GM21423 (cell line): ENCODE measurements around the gene AHCYL1.

Experiments
- ATAC-seq: cut with Tn5 transposase; IDR thresholded peaks from one replicate; pipeline ENCODE4 v1.9.1; 2021; ENCODE audit warnings: mild to moderate bottlenecking, moderate library complexity; ENCODE audit not compliant: unreplicated experiment

AHCYL1 gene

DNA sequence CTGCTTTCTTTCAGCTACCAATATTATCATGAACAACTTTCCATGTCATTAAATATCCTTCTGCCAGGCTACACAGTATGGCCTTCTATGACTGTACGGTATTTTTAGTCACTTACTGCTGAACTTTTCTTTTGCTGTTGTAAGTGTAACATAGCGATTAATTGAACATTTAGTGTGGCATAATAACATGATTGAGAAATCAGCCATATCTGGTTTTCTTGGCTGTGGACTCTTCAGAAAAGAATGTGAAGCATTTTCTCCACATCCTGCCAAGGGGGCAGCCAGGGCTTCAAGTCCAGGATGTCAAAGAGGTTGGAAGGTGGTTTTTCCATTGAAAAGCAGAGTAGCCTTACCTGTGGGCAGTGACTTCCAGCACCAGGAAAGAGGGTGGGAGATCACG is 8.8 kb upstream of the AHCYL1 start:
- ATAC-seq: no peak

DNA sequence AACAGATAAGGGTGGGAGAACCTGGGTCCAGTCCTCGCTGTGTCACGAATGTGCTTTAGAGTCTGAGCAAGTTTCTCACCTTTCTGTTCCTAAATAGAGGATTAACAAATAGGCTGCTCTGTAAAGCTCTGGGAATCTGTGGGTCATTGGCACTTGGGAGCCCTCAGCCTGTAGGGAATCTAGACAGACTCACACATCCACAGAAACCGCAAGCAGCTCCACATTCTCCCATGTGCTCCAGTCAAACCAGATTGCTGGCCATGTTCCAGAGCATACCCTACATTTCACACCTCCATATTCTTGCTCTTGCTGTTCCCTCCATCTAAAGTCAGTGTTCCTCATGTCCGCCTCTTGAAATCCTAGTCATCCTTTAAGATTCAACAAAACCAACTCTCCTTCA is 7.8 kb upstream of the AHCYL1 start:
- no peak for ATAC-seq

DNA sequence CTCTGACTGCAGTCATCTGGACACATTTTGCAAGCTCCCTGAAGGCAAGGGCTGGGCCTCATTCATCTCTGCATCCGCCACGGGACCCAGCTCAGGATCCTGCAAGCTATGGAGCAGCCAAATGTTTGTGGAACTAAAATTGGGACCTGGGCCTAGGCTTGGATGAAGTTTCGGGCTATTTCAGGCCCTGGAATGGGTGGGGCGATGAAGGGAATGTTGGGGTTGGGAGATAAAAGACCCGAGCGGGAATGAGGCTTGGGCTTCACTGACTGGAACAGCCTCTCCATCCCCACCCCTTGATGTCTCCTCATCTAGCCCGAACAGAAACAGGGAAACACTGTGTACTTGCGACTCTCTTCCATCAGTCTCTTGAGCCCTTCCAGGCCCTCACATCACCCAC is 7.3 kb upstream of the AHCYL1 start:
- no peak for ATAC-seq

DNA sequence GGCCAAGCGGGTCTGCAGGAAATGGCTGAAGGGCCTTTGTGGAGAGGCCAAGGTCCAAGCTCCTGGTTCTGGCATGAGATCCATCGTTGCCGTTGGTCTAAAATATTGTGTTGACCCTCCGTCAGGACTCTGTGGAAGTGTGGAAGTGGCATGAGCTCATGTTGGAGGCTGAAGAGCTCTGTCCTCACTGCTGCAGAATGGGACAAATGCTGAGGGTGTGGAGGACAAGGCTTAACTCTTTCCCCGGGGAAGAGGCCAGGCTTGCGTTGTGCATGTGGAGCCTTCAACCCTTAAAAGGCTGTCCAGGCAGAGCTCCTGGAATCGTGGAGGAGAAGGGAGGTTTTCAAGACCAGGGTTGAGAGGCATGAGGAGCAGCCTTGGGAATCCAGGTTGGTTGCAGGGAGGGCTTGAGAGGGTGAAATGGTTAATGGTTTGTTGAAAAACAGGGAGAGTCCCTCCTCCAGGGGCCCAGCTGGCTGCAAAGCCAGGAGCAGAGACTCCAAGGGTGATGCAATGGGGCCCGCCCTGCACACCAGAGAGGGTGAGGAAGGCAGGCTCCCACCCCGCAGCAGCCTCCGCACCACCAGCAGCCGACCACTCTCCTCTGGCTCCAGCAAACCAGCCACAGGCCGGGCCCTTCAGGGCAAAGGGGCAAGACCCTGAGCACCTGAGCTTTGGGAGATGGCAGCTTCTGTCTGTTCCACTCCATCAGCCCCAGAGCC is 6.7 kb upstream of the AHCYL1 start:
- no peak for ATAC-seq

DNA sequence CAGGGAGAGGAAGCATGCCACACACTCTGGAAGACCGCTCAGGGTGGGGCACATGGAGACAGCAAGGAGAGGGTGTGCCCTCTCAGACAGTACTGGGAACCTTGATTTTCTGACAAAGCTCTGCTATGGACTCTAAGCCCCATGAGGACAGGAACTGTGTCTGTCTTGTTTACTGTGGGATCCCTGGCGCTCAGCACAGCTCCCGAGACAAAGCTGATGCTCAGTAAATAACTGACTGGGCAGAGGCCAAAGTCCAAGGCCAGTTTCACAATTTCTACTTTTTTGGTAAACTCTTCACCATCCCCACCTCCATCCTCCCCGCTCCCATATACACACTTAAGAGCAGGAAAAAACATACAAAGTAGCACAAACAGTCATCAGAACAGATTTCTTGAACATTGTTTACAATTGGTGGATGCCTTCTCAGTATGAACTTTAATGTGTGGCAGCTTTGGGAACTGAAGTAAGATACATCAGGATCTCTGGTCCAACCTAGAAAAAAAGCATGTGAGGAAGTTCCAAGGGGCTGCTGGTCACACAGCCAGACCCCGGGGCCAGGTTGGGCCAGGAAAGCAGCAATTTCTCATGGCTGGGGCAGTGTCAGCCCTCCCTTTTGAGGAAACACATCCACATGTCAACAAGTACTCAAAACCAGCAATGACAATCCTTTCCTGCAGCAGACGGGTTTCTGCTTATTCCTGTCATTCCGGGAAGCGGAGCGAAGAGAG is 5.6 kb upstream of the AHCYL1 start:
- ATAC-seq: no peak

DNA sequence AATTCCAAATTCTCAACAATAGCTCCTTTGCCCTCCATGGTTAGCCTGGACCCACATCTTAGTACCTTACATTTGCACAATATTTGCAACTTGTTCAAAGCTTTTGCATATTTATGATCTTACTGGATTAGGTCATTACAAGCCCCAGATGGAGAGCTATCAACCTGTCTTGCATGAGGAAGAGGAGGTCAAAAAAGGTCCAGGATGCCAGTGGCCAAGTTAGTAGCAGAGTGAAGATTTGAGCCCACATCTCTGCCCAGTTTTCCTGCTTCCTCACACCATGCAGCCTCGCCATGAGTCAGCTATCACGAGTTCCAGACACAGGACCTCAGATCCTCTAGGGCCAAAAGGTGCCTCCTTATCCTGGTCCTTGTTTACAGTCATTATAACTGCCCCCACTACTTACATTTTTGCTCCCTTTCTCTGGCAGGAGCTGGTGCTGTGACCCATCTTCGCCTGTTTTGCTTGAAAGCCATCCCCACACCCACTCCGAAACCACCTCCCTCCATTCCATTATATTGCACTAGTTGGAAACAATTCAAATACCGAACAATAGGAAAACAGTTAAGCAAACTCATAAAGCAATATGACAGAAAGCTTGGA is 5.0 kb upstream of the AHCYL1 start:
- no peak for ATAC-seq

DNA sequence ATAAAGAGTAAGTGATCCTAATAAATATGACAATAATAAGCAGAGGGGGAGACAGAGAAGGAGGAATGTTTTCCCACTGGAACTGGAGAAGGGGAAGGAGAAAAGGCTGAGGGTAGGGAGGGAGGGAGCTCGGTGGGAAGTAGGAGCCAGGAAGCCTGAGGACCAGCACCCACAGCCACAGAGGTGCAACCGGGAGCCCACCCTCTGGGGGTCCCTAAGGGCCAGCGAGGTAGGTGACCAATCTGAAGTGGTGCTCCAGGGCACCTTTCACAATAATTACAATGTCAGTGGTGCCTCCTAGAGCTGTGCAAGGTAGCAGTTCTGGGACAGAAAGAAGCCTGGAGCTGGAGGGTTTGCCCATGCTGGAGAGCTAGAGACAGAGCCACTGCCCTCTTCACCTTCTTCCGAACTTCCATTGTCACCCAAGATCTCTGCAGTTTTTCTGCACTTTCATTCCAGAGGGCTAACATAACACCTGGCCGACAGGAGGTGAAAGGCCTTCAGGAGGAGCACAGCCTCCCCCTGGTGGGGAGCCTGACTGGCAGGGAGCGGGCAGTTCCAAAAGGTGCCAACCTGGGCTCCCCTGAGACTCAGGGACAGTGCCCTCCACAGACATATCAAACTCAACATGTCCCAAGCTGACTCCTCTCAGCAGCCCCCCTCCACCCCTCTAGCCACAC is 4.1 kb upstream of the AHCYL1 start:
- ATAC-seq: no peak

DNA sequence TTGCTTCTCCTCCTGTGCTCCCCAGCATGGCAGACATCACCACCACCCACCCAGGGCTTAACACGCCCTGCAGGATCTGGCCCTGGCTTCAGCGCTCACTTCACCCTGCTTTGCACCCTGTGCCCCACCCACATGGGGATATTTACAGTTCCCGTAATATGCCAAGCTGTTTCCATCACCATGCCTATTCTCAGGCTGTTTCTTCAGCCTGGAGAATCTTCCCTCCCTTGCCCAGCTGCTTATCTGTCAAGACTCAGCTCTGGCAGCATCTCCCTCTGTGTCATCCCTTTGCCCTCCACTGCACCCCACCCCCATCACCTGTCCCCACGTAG is 3.6 kb upstream of the AHCYL1 start:
- no peak for ATAC-seq

DNA sequence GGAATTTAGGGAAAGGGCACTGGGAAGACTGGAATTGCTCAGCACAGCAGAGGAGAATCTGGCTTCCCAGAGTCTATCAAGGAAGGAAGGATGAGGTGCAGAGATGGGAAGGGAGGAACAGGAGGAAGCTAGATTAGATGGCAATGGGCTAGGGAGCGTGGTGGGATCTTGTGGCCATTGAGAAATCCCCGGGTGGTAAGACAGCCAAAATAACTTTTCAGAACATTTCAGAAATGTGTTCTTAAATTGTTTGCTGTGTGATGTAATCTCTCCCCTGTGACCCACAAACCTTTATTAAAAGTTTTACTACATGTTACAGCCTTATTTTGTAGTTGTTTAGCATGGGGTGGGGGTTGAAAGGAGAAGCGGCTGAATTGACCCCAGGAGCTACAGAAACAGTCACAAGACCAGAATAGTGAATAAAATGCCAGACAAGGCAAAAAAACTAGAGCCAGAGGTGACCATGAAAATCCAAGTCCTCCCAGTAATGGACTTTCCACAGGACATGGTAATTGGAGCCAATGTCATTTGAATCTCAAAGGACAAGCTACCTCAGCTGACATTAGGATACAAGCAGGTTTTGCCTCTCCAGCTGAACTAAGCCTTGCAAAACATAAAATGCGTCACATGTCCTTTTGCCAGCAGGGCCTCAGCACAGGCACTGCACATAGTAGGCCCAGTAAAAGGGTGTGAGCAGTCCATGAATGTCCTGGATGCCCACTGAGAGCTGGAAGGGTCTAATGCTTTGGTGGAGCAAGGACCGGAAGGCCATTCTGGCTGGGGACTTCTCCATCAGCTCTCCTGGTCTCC is 980 bp upstream of the AHCYL1 start:
- no peak for ATAC-seq

DNA sequence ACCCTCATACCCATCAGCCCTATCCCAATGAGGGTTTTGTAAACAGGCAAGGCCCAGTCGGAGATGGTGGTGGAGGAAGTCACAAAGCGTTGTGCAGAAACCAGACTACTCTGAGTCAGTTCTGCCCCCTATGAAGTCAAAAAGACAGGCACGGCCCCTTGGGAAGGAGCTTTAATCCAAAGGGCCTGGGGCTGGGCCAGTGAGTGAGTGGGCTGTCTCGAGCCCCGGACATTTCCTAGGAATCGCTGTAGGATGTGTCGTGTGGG is 442 bp upstream of the AHCYL1 start:
- no peak for ATAC-seq

DNA sequence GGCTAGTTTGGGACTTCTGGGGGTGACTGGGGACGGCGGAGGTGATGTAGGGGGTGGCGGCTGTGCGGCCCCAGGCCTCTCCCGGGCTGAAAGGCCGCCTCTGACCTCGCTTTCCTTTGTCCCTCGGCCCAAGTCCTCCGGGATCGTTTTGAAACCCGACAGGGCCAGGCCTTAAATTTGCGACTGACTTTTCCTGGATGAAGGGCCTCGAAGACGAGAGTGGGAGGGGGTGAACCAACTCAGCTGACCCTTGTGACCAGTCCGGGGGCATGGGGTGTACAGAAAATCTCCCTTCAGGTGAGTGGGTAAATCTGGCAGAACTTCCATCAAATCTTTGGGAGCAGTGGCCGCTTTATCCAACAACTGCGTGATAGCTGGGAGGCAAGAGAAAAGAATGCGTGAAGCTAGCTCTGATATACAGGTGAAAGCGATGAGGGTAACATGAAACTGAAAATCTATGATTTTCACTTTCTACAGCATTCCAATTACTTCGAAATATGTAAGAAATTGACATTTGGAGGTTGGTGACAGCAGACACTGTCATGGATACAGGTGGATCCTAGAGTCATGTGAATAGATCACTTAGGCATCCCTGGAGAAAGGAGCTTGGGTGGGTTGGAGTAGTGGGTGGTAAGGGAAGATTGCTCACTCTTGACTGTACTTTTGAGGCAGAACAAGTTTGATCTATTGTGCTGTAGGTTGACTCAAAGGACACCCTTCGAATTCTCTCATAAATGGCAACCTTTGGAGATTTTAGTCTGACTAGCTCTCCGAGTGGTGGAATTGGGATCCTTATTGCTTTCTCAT is 885 bp downstream of the AHCYL1 start:
- ATAC-seq: peak; percentile 1

DNA sequence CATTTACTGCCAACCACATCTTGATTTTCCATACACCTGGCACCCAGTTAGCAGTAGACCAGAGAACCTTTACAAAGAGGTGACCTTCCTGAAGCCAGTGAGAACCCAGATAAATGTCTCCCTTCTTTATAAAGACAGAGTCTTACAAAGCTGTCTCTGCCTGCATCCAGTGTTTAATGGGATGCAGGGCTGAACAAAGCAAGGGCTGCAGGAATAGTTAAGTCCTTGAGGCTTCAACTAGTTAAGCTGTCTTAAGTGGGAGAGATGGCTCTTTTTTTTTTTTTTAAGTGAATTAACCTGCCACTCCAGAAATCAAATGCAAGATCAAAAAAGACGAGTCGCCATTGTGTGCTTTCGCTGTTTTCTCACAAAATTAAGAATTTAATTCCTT is 1.5 kb downstream of the AHCYL1 start:
- ATAC-seq: no peak

DNA sequence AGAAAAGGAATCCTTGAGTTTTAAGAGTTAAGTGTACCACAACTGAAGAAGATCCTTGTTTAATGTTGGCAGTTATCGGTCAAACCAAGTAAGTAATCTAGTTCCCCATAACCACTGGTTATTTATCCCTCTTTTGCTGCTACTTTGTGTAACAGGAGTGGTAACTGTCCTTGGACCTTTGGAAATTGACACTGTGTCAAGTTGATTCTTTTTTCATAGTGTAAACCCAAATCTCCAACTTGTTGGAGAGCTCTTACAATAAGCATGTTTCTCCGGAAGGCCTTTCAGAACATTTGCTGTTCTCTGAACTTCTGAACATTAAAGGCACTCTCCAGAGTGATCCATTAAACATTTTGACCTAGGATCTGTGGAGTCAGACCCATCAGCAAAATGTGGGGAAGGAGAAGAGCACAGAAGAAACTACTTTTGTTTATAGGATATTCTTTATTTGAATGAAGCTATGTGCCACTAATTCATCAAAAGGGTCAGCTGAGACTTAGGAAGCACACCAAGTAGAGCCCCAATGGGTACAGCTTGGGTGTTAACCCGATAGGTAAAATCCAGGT is 3.9 kb downstream of the AHCYL1 start:
- ATAC-seq: no peak

DNA sequence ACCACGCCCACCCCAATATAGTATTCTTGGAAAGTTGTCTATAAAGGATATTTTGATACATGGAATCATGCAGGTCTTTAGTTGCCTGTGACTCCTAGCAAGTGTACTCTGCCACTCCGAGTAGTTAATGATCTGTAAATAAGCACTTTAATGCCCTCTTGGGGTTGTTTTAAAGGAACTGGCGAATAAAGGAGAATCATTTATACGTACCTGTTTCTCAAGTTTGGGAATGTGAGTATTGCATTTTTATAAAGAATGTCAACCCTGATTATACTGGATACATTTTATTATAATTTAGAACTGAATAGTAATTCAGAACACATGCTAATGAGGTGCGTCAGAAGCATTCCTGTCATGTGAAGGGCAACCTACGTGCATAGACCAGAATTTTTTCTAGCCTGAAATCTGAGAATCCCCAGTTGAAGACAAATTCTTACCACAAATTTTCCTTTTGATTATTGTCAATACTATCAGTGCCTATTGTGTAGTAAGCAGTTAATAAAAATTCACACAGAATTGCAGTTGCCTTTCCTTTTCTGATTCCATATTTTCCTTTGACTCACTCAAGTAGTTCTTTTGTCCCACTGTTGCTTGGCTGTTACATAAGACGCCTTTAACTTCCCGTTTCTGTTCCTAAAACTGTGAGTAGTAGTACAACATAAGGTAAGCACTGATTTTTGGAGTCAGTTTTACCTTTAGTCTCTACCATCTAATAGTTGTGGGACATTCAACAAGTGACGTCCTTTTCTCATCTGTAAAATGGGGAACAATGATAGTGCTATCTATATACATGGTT is 5.1 kb downstream of the AHCYL1 start:
- ATAC-seq: no peak

DNA sequence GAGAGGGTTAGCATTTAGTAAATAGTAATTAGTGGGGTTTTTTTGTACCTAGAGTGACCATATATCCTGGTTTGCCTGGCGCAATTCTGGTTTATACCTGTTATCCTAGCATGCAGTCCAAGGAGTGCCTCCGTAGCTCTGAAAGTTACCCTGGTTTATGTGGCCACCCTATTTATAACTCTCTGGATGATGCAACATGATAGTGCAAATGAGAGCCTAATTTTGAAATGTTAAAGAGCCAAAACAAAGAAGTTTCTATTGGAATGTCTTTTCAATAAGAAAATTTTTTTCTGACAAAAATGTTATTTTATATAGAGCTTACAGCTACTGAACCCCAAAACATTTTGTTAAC is 5.7 kb downstream of the AHCYL1 start:
- no peak for ATAC-seq

DNA sequence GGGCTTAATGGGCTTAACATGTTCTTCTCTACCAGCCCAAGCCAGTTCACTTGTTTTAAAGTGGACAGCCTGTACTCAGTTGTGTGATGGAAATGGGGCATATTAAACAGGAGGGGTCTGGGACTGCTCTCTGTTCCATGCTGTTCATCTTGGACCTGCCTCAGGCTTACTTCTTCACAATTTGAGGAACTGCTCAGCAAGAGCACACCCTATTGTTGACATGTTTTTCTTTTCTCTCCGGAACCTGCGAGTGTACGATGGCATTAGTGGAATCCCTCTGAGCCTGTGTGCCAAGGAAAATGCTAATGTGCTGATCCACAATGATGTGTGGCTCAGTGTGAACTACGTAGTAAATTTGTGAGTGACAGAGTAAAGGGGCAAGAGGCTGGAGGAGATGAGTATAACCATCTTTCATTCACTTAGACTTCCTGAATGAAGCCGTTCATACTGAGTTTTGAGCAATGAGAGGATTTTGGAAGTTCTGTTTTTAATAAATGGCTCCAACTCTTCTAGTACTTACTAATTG is 6.9 kb downstream of the AHCYL1 start:
- no peak for ATAC-seq

DNA sequence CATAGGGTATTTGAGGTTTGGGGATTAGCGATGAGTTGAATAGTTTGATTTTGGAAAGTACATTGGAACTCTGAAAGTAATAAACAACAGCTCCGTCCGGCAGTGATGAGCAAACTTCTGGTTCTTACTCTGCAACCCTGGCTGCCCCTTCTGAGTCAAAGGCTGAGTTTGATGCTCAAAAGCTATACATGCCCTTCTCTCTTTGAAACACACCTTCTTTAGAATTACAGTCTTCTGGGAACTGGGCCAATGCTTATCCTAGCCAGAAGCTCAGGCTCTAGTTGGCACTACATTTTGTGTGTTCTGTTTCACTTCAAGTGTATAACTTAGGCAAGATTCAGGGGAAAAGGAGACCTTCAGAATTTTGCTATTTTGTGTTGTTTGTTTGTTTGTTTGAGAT is 9.3 kb downstream of the AHCYL1 start:
- no peak for ATAC-seq

DNA sequence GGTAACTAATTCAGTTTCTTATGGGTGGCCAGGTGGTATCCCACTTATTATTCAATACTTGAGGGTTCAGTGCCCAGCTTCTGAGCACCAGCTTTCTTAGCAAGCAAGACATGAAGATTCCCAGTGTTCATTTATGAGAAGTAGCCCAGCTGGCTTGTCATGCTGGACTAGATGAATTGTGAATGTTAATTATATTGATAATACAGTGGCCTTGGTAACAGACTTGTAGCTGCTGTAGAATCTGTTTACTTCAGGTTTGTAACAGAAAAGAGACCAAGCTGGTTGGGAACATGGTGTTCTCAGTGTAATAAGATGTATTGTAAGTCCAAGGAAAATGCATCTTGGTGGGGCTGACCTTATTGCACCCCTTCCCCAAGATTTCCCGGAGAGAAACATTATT is 10.1 kb downstream of the AHCYL1 start:
- ATAC-seq: no peak

DNA sequence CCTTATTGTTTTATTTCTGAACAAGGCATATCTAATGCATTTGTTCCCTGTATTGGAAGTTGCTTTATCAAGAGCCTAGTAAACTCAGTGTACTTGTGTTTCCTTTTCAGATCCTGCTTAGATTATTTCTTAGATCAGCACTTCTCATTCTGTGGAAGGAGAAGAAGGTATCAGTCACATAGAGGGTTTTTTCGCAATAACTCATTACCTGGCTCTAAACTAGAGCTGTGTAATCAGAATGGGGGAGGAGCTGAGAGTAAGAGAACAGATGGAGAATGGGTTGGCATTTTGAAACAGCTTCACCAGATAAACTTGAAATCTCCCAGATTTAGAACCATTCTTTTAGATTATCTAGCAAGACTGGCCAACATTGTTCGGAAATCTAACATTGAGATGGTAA is 11.0 kb downstream of the AHCYL1 start:
- no peak for ATAC-seq
